Ovary (tissue), 3 donors: ENCODE measurements around the gene C4orf50.

ENCODE experiments used
- POLR2A ChIP-seq: fragments of 450-650 bp; IDR thresholded peaks from one replicate; pipeline ENCODE4 v1.6.1; 2017; ENCODE audit warnings: antibody characterized with exemption, mild to moderate bottlenecking, moderate library complexity
- TF ChIP-seq, protein P1 (sequence below), 3 donors: fragments of 450-650 bp in 2 of 3; fragments of 200-600 bp in 1 of 3; IDR thresholded peaks; one replicate each; pipeline versions ENCODE4 v1.5.1 to v1.8.0; 2016 to 2022; ENCODE audit warnings: antibody characterized with exemption in 3 of 3, mild to moderate bottlenecking in 1 of 3
- donor health status: DM: no; HTN: no; CAD: no.

DNA sequence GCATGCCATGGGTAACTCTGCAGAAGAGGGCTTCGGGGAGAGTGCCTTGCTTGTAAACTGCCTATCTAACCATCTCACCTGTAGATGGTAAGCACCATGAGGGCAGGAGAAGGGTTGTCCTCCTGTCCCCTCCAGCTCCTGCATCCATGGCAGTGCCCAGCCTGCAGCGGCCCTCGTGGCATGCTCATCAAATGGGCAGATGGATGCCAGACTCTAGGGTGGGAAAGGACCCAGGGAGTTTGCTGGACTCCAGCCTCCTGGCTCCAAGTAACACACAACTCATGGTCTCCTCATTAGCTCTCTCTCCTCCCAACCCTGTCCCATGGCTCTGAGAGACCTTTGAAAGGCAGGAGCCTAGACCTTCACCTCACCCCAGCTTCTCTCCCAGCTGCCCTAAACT, 95.7 kb downstream of the C4orf50 start:
- TF ChIP-seq, protein P1, sequence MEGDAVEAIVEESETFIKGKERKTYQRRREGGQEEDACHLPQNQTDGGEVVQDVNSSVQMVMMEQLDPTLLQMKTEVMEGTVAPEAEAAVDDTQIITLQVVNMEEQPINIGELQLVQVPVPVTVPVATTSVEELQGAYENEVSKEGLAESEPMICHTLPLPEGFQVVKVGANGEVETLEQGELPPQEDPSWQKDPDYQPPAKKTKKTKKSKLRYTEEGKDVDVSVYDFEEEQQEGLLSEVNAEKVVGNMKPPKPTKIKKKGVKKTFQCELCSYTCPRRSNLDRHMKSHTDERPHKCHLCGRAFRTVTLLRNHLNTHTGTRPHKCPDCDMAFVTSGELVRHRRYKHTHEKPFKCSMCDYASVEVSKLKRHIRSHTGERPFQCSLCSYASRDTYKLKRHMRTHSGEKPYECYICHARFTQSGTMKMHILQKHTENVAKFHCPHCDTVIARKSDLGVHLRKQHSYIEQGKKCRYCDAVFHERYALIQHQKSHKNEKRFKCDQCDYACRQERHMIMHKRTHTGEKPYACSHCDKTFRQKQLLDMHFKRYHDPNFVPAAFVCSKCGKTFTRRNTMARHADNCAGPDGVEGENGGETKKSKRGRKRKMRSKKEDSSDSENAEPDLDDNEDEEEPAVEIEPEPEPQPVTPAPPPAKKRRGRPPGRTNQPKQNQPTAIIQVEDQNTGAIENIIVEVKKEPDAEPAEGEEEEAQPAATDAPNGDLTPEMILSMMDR (IDR thresholded peaks at IDR 0.05), result no peak
- no peak for TF ChIP-seq POLR2A
